Fibroblast of the aortic adventitia (primary cell): Measurements from ENCODE around the gene DPY19L1. TPM values are rescaled to one million over a fixed set of nuclear protein-coding genes. Genes with fewer than 3 reads are reported as not detected.
"Not testable (repeated sequence)": the region's sequence is repeated elsewhere in the genome, so short reads cannot be mapped to it uniquely, and the experiment has no call there.

Source experiments
- DNase-seq: peaks from one replicate; pipeline ENCODE4 v3.0.0-alpha.2; 2010; ENCODE audit warnings: low read depth
- H3K4me3 ChIP-seq: 2 replicates; pipeline ENCODE4 v1.5.1; 2011; ENCODE audit warnings: low read depth, mild to moderate bottlenecking, control low read depth, low read length, moderate library complexity
- CTCF ChIP-seq: IDR thresholded peaks from 2 replicates; pipeline ENCODE4 v1.5.1; 2011; ENCODE audit warnings: mild to moderate bottlenecking, low read length, control low read depth, inconsistent platforms; ENCODE audit not compliant: insufficient read depth
- total RNA-seq: library from RNA; depleted of rRNA; stranded (reverse); fragments of >200 nt; gene quantifications from 2 replicates; pipeline ENCODE4 v1.2.3, GENCODE V29; 2012; ENCODE audit warnings: low replicate concordance

The DPY19L1 gene
- total RNA-seq, 1 donor: 55.2 TPM

- no peak overlapping the region for H3K4me3 ChIP-seq
- peak; percentile 70 for DNase-seq
- no peak for TF ChIP-seq CTCF
These were observed 29.5 kb downstream of the DPY19L1 start for GRCh38 chr7:35007768-35008167.

GRCh38 chr7:35004531-35005095 lies 32.7 kb downstream of the DPY19L1 start:
- H3K4me3 ChIP-seq: no peak overlapping the region
- DNase-seq: no peak
- TF ChIP-seq CTCF: no peak

GRCh38 chr7:35003679-35004303 lies 33.5 kb downstream of the DPY19L1 start:
- TF ChIP-seq CTCF: no peak
- no peak overlapping the region for H3K4me3 ChIP-seq
- peak; percentile 90 for DNase-seq

- not testable (repeated sequence) for H3K4me3 ChIP-seq
- DNase-seq: peak; percentile 74
These were observed 34.1 kb downstream of the DPY19L1 start for GRCh38 chr7:35003177-35003650.

DNA sequence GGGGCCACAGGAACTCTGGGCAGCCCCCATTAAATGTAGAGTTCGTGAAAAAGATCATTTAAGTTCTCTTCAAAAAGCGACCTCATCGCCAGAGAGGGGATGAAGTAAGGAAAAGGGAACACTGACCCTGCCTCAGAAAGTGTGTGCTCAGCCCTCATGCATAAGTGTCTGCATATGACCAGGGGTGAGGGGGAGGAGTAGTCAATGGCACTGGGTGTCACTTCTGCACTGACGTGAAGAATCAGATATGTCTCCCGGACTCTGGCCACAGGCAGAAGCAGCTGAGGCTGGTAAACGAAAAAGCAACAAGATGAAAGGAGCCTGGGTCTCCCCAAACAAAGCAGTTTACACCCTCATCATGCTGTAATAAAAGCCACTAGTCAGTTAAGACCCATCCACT lies 39.0 kb downstream of the DPY19L1 start:
- not testable (repeated sequence) for H3K4me3 ChIP-seq, DNase-seq

GRCh38 chr7:34996423-34997090 lies 40.7 kb downstream of the DPY19L1 start:
- DNase-seq, H3K4me3 ChIP-seq: not testable (repeated sequence)

DNA sequence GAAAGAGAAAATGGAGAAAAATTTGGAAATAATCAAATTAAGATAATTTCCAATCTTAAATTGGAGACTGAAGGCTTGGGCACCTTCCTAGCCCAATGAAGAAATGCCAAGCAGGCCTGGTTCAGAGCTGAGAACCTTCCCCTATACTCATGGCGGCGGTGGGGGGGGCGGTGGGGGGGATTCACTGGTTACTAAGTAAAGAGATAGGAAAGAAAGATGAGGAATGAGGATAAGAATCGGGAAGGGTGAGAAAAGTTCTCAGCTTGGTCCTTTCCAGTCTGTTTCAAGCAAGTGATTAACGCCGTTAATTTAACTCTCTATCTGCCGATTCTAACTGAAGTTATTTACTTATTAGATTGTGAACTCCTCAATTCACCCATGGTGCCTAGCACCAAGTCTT lies 41.5 kb downstream of the DPY19L1 start:
- TF ChIP-seq CTCF: no peak
- DNase-seq: no peak
- H3K4me3 ChIP-seq: no peak overlapping the region

DNA sequence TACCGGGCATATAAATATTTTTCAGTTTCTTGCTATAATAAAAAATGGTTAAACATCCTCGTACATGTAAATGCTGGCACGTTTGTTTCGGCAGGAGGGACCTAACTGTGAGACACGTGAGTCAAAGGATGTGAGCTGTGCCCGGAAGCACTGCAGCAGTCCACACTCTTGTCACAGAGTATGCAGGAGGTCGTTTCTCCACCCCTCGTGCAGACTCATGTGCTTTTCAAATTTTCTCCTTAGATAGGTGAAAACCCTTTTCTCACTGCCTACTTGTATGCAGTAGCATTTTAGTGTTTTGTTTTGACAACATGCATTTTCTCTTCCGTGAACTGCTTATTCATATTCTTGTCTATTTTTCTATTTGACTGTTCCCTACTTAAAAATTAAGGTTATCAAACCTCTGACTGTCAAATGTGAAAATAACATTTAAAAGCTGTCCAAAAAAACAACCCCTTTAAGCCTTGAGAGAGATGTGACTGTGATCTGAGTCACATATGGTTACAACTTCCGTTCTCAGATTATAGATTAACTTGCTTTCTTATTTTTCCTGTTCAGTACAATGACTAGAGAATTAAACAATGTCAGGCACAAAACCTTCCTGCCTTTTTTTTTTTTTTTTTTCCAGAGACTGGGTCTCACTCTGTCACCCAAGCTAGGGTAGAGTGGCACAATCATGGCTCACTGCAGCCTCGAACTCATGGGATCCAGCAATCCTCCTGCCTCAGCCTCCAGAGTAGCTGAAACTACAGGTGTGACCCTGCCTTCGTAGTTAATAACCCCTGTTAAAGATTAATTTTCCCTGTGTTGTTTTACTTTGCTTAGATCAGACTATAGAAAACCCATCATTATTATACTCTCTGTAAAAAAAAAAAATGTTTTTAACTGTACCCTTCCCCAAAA lies 45.1 kb downstream of the DPY19L1 start:
- peak overlapping the region; percentile 49 for H3K4me3 ChIP-seq
- no peak for TF ChIP-seq CTCF
- DNase-seq: peak; percentile 56

- DNase-seq, H3K4me3 ChIP-seq: not testable (repeated sequence)
These were observed 48.7 kb downstream of the DPY19L1 start for GRCh38 chr7:34988442-34989125.

- H3K4me3 ChIP-seq, DNase-seq: not testable (repeated sequence)
These were observed 52.1 kb downstream of the DPY19L1 start for GRCh38 chr7:34985155-34985554.

DNA sequence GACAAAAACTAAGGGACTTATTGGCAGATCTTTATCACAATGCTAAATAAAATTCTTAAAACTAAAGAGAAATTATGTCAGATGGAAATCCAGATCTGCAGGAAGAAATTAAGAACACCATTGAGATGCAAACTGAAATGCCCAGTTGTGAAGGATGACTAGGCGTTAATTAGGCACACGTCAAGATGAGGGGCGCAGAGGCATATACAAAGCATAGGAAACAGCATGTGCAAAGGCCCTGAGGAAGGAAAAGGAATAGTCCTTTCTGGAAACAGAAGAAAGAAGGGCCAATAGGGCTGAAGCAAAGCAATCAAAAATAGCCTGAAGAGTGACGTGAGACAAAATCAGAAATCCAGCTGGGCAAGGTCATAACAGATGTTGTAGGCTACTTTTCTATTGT lies 53.1 kb downstream of the DPY19L1 start:
- H3K4me3 ChIP-seq, DNase-seq: not testable (repeated sequence)
